Activated naive CD8-positive, alpha-beta T cell (primary cell): ENCODE results near the gene TBPL2.
A peak's percentile ranks its signal among the peaks of the same experiment; 100 is the strongest.
"Not testable (repeated sequence)": the region's sequence is repeated elsewhere in the genome, so short reads cannot be mapped to it uniquely, and the experiment has no call there.

Experiments
- H3K27ac Mint-ChIP-seq: one replicate; pipeline ENCODE4 v1.8.0; 2021; ENCODE audit warnings: mixed read lengths
- H3K27me3 Mint-ChIP-seq: one replicate; pipeline ENCODE4 v1.8.0; 2021; ENCODE audit warnings: mixed read lengths
- H3K36me3 Mint-ChIP-seq: one replicate; pipeline ENCODE4 v1.8.0; 2021; ENCODE audit warnings: mixed read lengths
- H3K4me1 Mint-ChIP-seq: one replicate; pipeline ENCODE4 v1.8.0; 2021; ENCODE audit warnings: low read depth, mixed read lengths
- H3K4me3 Mint-ChIP-seq: one replicate; pipeline ENCODE4 v1.8.0; 2021; ENCODE audit warnings: mild to moderate bottlenecking, mixed read lengths
- H3K9me3 Mint-ChIP-seq: one replicate; pipeline ENCODE4 v1.8.0; 2021; ENCODE audit warnings: low read depth, mixed read lengths

TBPL2 gene

GRCh38 chr14:55399852-55400251 is 40.6 kb downstream of the TBPL2 start:
- Mint-ChIP-seq H3K4me1 (peaks cover 37% of the 10 kb centered on the region), H3K27me3 (no peaks in the 10 kb centered on the region), H3K27ac (peak overlapping the region; percentile 29), H3K4me3 (no peak overlapping the region), H3K36me3 (peaks cover 2% of the 10 kb centered on the region), H3K9me3 (no peaks in the 10 kb centered on the region)

GRCh38 chr14:55399183-55399582 is 41.2 kb downstream of the TBPL2 start:
- peaks cover 4% of the 10 kb centered on the region for H3K36me3 Mint-ChIP-seq
- H3K4me1 Mint-ChIP-seq = peaks cover 31% of the 10 kb centered on the region
- no peak overlapping the region for H3K4me3 Mint-ChIP-seq
- no peaks in the 10 kb centered on the region for H3K9me3 Mint-ChIP-seq
- no peak overlapping the region for H3K27ac Mint-ChIP-seq
- no peaks in the 10 kb centered on the region for H3K27me3 Mint-ChIP-seq

GRCh38 chr14:55398679-55399078 is 41.7 kb downstream of the TBPL2 start:
- no peak overlapping the region for H3K27ac Mint-ChIP-seq
- peaks cover 28% of the 10 kb centered on the region for H3K4me1 Mint-ChIP-seq
- no peak overlapping the region for H3K4me3 Mint-ChIP-seq
- no peaks in the 10 kb centered on the region for H3K9me3 Mint-ChIP-seq
- no peaks in the 10 kb centered on the region for H3K27me3 Mint-ChIP-seq
- H3K36me3 Mint-ChIP-seq = peaks cover 4% of the 10 kb centered on the region

- H3K36me3 Mint-ChIP-seq = peaks cover 22% of the 10 kb centered on the region
- H3K27me3 Mint-ChIP-seq = no peaks in the 10 kb centered on the region
- no peak overlapping the region for H3K4me3 Mint-ChIP-seq
- H3K27ac Mint-ChIP-seq = peak overlapping the region; percentile 66
- peaks cover 38% of the 10 kb centered on the region for H3K4me1 Mint-ChIP-seq
- H3K9me3 Mint-ChIP-seq = peaks cover 3% of the 10 kb centered on the region
These were observed 51.1 kb downstream of the TBPL2 start for GRCh38 chr14:55389330-55389729.

GRCh38 chr14:55388160-55388559 is 52.3 kb downstream of the TBPL2 start:
- peak overlapping the region; percentile 43 for H3K4me3 Mint-ChIP-seq
- peaks cover 3% of the 10 kb centered on the region for H3K9me3 Mint-ChIP-seq
- peaks cover 42% of the 10 kb centered on the region for H3K4me1 Mint-ChIP-seq
- peak overlapping the region; percentile 87 for H3K27ac Mint-ChIP-seq
- H3K27me3 Mint-ChIP-seq = no peaks in the 10 kb centered on the region
- peaks cover 25% of the 10 kb centered on the region for H3K36me3 Mint-ChIP-seq

GRCh38 chr14:55387121-55387520 is 53.3 kb downstream of the TBPL2 start:
- H3K9me3 Mint-ChIP-seq = peaks cover 3% of the 10 kb centered on the region
- H3K4me1 Mint-ChIP-seq = peaks cover 44% of the 10 kb centered on the region
- peak overlapping the region; percentile 97 for H3K27ac Mint-ChIP-seq
- H3K36me3 Mint-ChIP-seq = peaks cover 27% of the 10 kb centered on the region
- peak overlapping the region; percentile 59 for H3K4me3 Mint-ChIP-seq
- no peaks in the 10 kb centered on the region for H3K27me3 Mint-ChIP-seq

- peak overlapping the region; percentile 70 for H3K4me3 Mint-ChIP-seq
- H3K27ac Mint-ChIP-seq = peak overlapping the region; percentile 97
These were observed 54.2 kb downstream of the TBPL2 start for GRCh38 chr14:55386037-55386808.

GRCh38 chr14:55384536-55384935 is 55.9 kb downstream of the TBPL2 start:
- Mint-ChIP-seq H3K9me3 (peaks cover 3% of the 10 kb centered on the region), H3K27me3 (no peaks in the 10 kb centered on the region), H3K36me3 (peaks cover 34% of the 10 kb centered on the region), H3K27ac (peak overlapping the region; percentile 83), H3K4me1 (peaks cover 43% of the 10 kb centered on the region), H3K4me3 (no peak overlapping the region)

More at GRCh38 chr14:55386037-55386808, 54.2 kb downstream of the TBPL2 start:
- Mint-ChIP-seq H3K27me3 (no peaks in the 10 kb centered on the region), H3K4me1 (peaks cover 44% of the 10 kb centered on the region), H3K36me3 (peaks cover 29% of the 10 kb centered on the region), H3K9me3 (peaks cover 3% of the 10 kb centered on the region)

GRCh38 chr14:55383541-55384140 is 56.8 kb downstream of the TBPL2 start:
- H3K4me3 Mint-ChIP-seq = no peak overlapping the region
- peaks cover 3% of the 10 kb centered on the region for H3K9me3 Mint-ChIP-seq
- peaks cover 32% of the 10 kb centered on the region for H3K36me3 Mint-ChIP-seq
- H3K27me3 Mint-ChIP-seq = no peaks in the 10 kb centered on the region
- H3K4me1 Mint-ChIP-seq = peaks cover 39% of the 10 kb centered on the region
- H3K27ac Mint-ChIP-seq = peak overlapping the region; percentile 83

GRCh38 chr14:55383056-55383466 is 57.4 kb downstream of the TBPL2 start:
- H3K27ac Mint-ChIP-seq = peak overlapping the region; percentile 70

GRCh38 chr14:55382483-55382882 is 57.9 kb downstream of the TBPL2 start:
- Mint-ChIP-seq H3K36me3 (peaks cover 28% of the 10 kb centered on the region), H3K9me3 (peaks cover 3% of the 10 kb centered on the region), H3K4me3 (no peak overlapping the region), H3K4me1 (peaks cover 31% of the 10 kb centered on the region), H3K27ac (no peak overlapping the region), H3K27me3 (no peaks in the 10 kb centered on the region)

More at GRCh38 chr14:55383056-55383466, 57.4 kb downstream of the TBPL2 start:
- Mint-ChIP-seq H3K4me1 (peaks cover 33% of the 10 kb centered on the region), H3K36me3 (peaks cover 28% of the 10 kb centered on the region)
- not testable (repeated sequence) for H3K9me3 Mint-ChIP-seq, H3K27me3 Mint-ChIP-seq, H3K4me3 Mint-ChIP-seq

- H3K36me3 Mint-ChIP-seq = peaks cover 25% of the 10 kb centered on the region
- no peaks in the 10 kb centered on the region for H3K27me3 Mint-ChIP-seq
- H3K27ac Mint-ChIP-seq = peak overlapping the region; percentile 46
- peaks cover 3% of the 10 kb centered on the region for H3K9me3 Mint-ChIP-seq
- H3K4me1 Mint-ChIP-seq = peaks cover 23% of the 10 kb centered on the region
- H3K4me3 Mint-ChIP-seq = no peak overlapping the region
These were observed 58.9 kb downstream of the TBPL2 start for GRCh38 chr14:55381561-55381960.

GRCh38 chr14:55381040-55381439 is 59.4 kb downstream of the TBPL2 start:
- Mint-ChIP-seq H3K27ac (peak overlapping the region; percentile 16), H3K9me3 (peaks cover 3% of the 10 kb centered on the region), H3K4me1 (peaks cover 23% of the 10 kb centered on the region), H3K36me3 (peaks cover 30% of the 10 kb centered on the region), H3K27me3 (no peaks in the 10 kb centered on the region), H3K4me3 (no peak overlapping the region)

GRCh38 chr14:55377236-55377635 is 63.2 kb downstream of the TBPL2 start:
- H3K27ac Mint-ChIP-seq = peak overlapping the region; percentile 92
- H3K9me3 Mint-ChIP-seq = no peaks in the 10 kb centered on the region
- peaks cover 24% of the 10 kb centered on the region for H3K36me3 Mint-ChIP-seq
- H3K27me3 Mint-ChIP-seq = no peaks in the 10 kb centered on the region
- H3K4me1 Mint-ChIP-seq = peaks cover 39% of the 10 kb centered on the region
- H3K4me3 Mint-ChIP-seq = no peak overlapping the region

- Mint-ChIP-seq H3K4me3 (peak overlapping the region; percentile 76), H3K9me3 (no peaks in the 10 kb centered on the region), H3K27me3 (no peaks in the 10 kb centered on the region), H3K27ac (peak overlapping the region; percentile 93), H3K36me3 (peaks cover 22% of the 10 kb centered on the region), H3K4me1 (peaks cover 46% of the 10 kb centered on the region)
These were observed 65.6 kb downstream of the TBPL2 start for GRCh38 chr14:55374771-55375170.
